ENCODE measurements around the gene ACAP3. TPM values are rescaled to one million over a fixed set of nuclear protein-coding genes. Genes with fewer than 3 reads are reported as not detected.
A peak's percentile ranks its signal among the peaks of the same experiment; 100 is the strongest.

The ACAP3 gene
- total and polyA plus RNA-seq, 2 of the 4 experiments (the other 2 are of a cell fraction), result 13.3 to 58.2 TPM

DNA sequence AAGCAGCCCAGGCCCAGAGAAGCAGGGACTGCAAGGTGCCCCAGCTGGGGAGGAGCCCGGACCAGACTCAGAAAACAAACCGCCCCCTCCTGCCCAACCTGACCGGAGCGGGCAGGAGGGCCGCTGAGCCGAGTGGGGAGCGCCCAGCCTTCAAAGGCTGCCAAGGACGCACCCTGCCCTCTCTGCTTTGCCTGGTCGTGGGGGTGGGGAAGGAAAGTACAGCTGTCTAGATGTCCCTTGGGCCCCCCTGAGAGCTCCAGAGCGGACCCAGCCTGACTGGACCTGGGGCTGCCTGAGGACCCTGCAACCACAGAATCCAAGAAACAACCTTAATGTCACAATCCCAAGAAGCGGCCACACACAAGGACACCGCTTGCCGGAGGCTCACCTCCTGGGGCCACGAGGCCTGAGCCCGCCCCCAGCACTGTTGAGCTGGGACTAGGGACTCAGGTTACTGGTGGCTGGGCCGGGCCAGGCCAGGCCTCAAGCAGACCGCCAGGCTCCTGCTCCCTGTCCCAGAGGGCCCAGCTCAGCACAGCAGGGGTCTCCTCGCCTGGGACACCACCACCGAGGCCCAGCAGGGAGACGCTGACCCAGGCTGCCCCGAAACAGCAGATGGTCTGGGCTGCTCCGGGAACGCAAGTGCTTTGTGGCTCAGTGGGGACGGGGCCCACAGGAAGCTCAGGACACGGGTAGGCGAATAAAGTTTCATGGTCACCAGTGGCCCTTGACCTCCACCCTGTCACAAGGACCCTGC, 40.1 kb upstream of the ACAP3 start:
- in situ Hi-C loops (cut with MboI; ENCODE audit: low sequenced_read_pairs), result no loop called here
- Histone ChIP-seq H4K8ac (ENCODE audit: low read depth in 2 of 2, low read length in 2 of 2) (peak overlapping the region in 1 of 2 experiments; percentile 58; a peak in 2 of 4 replicates), H2AFZ (replicated peaks; ENCODE audit: low read length, poor library complexity) (peak overlapping the region; percentile 78), H3K4me1 (ENCODE audit: control insufficient read depth, insufficient read depth, low read length) (peaks cover 44% of the 10 kb centered on the region), H3K23ac (ENCODE audit: low read depth, low read length) (peak overlapping the region; percentile 58; the same call in 1 of the 2 replicates), H3K27me3 (ENCODE audit: control insufficient read depth, insufficient read depth, low read length) (no peaks in the 10 kb centered on the region), H3K9me1 (ENCODE audit: insufficient read depth, low read length) (0 out of 2 replicates have a peak, but pooled peaks cover 3% of the 10 kb centered on the region), H4K20me1 (ENCODE audit: insufficient read depth, low read length) (peaks cover 68% of the 10 kb centered on the region), H2BK20ac (ENCODE audit: low read depth, low read length) (no peak overlapping the region), H2BK120ac (ENCODE audit: low read depth, low read length) (peak overlapping the region; percentile 19; the same call in 1 of the 2 replicates), H3K27ac (ENCODE audit: insufficient read depth, low read length) (peak overlapping the region; percentile 71), H3K4me2 (ENCODE audit: low read depth, low read length) (peak overlapping the region; percentile 95), H3K18ac (ENCODE audit: low read depth, low read length) (no peak overlapping the region), H3K79me1 (ENCODE audit: low read depth in 1 of 2, low read length in 2 of 2) (peaks cover 8 to 65% of the 10 kb centered on the region in 2 experiments; a peak in 3 of 4 replicates), H2BK15ac (ENCODE audit: low read depth, low read length) (no peak overlapping the region), H3K9ac (ENCODE audit: low read depth, low read length) (peak overlapping the region; percentile 85), H3K14ac (replicated peaks; ENCODE audit: low read depth, low read length) (peak overlapping the region; percentile 43), H2BK5ac (ENCODE audit: low read depth, low read length, poor library complexity, severe bottlenecking) (peak overlapping the region; percentile 73), H3K56ac (ENCODE audit: extremely low read depth, insufficient read depth, low read length) (peak overlapping the region; percentile 38; the same call in 1 of the 2 replicates), H3K4me3 (ENCODE audit: insufficient read depth, low read depth, low read length) (peak overlapping the region; percentile 100), H3K4ac (ENCODE audit: low read depth, low read length) (peak overlapping the region; percentile 45), H2AK5ac (ENCODE audit: low read depth, low read length) (peak overlapping the region; percentile 78), H3K9me3 (ENCODE audit: control insufficient read depth, insufficient read depth, low read length) (no peaks in the 10 kb centered on the region), H4K91ac (ENCODE audit: insufficient read depth, low read depth, low read length) (peak overlapping the region; percentile 9; the same call in 1 of the 2 replicates), H2AK9ac (replicated peaks; ENCODE audit: low read depth, low read length, poor library complexity) (peak overlapping the region; percentile 94), H4K5ac (ENCODE audit: low read depth, low read length) (no peak overlapping the region), H3K36me3 (ENCODE audit: control insufficient read depth, insufficient read depth, low read length) (peaks cover 14% of the 10 kb centered on the region)
- 24% methylated on average over 10 of the region's 26 CpGs; no CpG with 5 or more reads in 1 of the 2 experiments for WGBS, 2 experiments (ENCODE audit: extremely low coverage in 2 of 2, insufficient read length in 1 of 2)
- 0 out of 2 replicates have a peak, but pooled peaks have one; percentile 12 for TF ChIP-seq MXI1 (IDR thresholded peaks at IDR 0.05; ENCODE audit: borderline replicate concordance, low read depth, low read length)
- TF ChIP-seq, protein P1, sequence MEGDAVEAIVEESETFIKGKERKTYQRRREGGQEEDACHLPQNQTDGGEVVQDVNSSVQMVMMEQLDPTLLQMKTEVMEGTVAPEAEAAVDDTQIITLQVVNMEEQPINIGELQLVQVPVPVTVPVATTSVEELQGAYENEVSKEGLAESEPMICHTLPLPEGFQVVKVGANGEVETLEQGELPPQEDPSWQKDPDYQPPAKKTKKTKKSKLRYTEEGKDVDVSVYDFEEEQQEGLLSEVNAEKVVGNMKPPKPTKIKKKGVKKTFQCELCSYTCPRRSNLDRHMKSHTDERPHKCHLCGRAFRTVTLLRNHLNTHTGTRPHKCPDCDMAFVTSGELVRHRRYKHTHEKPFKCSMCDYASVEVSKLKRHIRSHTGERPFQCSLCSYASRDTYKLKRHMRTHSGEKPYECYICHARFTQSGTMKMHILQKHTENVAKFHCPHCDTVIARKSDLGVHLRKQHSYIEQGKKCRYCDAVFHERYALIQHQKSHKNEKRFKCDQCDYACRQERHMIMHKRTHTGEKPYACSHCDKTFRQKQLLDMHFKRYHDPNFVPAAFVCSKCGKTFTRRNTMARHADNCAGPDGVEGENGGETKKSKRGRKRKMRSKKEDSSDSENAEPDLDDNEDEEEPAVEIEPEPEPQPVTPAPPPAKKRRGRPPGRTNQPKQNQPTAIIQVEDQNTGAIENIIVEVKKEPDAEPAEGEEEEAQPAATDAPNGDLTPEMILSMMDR (conservative IDR thresholded peaks at IDR 0.05; ENCODE audit: low read depth, low read length), result no peak
- intact Hi-C loops (cut with micrococcal nuclease), result loop anchor here (2.0 kb wide), 1 partner anchor 51 kb away; the partner anchor contains the start of gene CCNL2
- ATAC-seq (ENCODE audit: low read depth), result peak; percentile 15
- POLR2A ChIA-PET (ENCODE audit: unreplicated experiment), result interaction anchor here (1.1 kb wide), 1 partner anchor 11 kb away, joined by 3 read pairs; no protein-coding TSS in a partner anchor
- DNase-seq, result peak; percentile 25
- dilution Hi-C loops (cut with HindIII; ENCODE audit: low sequenced_read_pairs, unreplicated experiment), result no loop called here
- BruUV-seq (replicated peaks), result no TSS peak
- CTCF ChIA-PET, result interaction anchor here (0.8 kb wide), 1 partner anchor 24 kb away, joined by 3 read pairs; no protein-coding TSS in a partner anchor
